Endothelial cell of umbilical vein (primary cell): Measurements from ENCODE around the gene ME3. TPM values are rescaled to one million over a fixed set of nuclear protein-coding genes. Genes with fewer than 3 reads are reported as not detected.

Experiments
- polyA plus RNA-seq, 4 experiments: library from polyadenylated mRNA; depleted of rRNA in 3 of 4; stranded (reverse) in 3 of 4; unstranded in 1 of 4; fragments of >200 nt; gene quantifications; 2 replicates each; pipeline versions ENCODE4 v1.2.1 to v1.2.3, GENCODE V29; 2011 to 2012; ENCODE audit warnings: missing spikeins in 1 of 4
- total RNA-seq: library from RNA; stranded (reverse); gene quantifications from 2 replicates; pipeline ENCODE4 v1.2.3, GENCODE V29; 2021

The ME3 gene
- total and polyA plus RNA-seq, 2 donors (not counting 3 experiments of a cell fraction or from before 2014, with no cell fraction given): 26.9 to 30.4 TPM

Other genes starting within 250 kb of the ME3 start
- 240 and 278 TPM in 2 replicates for gene PRSS23, start 127.9 kb upstream of the ME3 start, total RNA-seq
- 146 and 161 TPM in 2 replicates for gene PRSS23, start 127.9 kb upstream of the ME3 start, polyA plus RNA-seq